ENCODE data around the gene RIMS1.
"Not testable (repeated sequence)": the region's sequence is repeated elsewhere in the genome, so short reads cannot be mapped to it uniquely, and the experiment has no call there.

The RIMS1 gene

GRCh38 chr6:72316675-72317380 is 430.5 kb downstream of the RIMS1 start:
- no peak for DNase-seq (ENCODE audit: low read depth in 2 of 3, low spot score in 2 of 3)

GRCh38 chr6:72321788-72322187 is 435.4 kb downstream of the RIMS1 start:
- no peak for DNase-seq (ENCODE audit: low read depth in 2 of 3, low spot score in 2 of 3)

- DNase-seq (ENCODE audit: low read depth in 2 of 3, low spot score in 2 of 3), result no peak
Observed at GRCh38 chr6:72322771-72323170, 436.4 kb downstream of the RIMS1 start.

GRCh38 chr6:72324591-72324990 is 438.2 kb downstream of the RIMS1 start:
- DNase-seq (ENCODE audit: low read depth in 2 of 3, low spot score in 2 of 3), result no peak

- no peak for DNase-seq (ENCODE audit: low read depth in 2 of 3, low spot score in 2 of 3)
Observed at GRCh38 chr6:72328775-72329174, 442.4 kb downstream of the RIMS1 start.

GRCh38 chr6:72335203-72335602 is 448.9 kb downstream of the RIMS1 start:
- DNase-seq (ENCODE audit: low read depth in 2 of 3, low spot score in 2 of 3), result not testable (repeated sequence)

- no peak for DNase-seq (ENCODE audit: low read depth in 2 of 3, low spot score in 2 of 3)
Observed at GRCh38 chr6:72348926-72349325, 462.6 kb downstream of the RIMS1 start.

- no peak for DNase-seq (ENCODE audit: low read depth in 2 of 3, low spot score in 2 of 3)
Observed at GRCh38 chr6:72350296-72350881, 464.0 kb downstream of the RIMS1 start.

- no peak for DNase-seq (ENCODE audit: low read depth in 2 of 3, low spot score in 2 of 3)
Observed at GRCh38 chr6:72363844-72364740, 477.7 kb downstream of the RIMS1 start.

- no peak for DNase-seq (ENCODE audit: low read depth in 2 of 3, low spot score in 2 of 3)
Observed at GRCh38 chr6:72365773-72366172, 479.4 kb downstream of the RIMS1 start.

GRCh38 chr6:72367439-72367838 is 481.1 kb downstream of the RIMS1 start:
- no peak for DNase-seq (ENCODE audit: low read depth in 2 of 3, low spot score in 2 of 3)

- DNase-seq (ENCODE audit: low read depth in 2 of 3, low spot score in 2 of 3), result no peak
Observed at GRCh38 chr6:72371473-72371872, 485.1 kb downstream of the RIMS1 start.

GRCh38 chr6:72374172-72374571 is 487.8 kb downstream of the RIMS1 start:
- DNase-seq (ENCODE audit: low read depth in 2 of 3, low spot score in 2 of 3), result no peak

GRCh38 chr6:72374857-72375256 is 488.5 kb downstream of the RIMS1 start:
- no peak for DNase-seq (ENCODE audit: low read depth in 2 of 3, low spot score in 2 of 3)

GRCh38 chr6:72376736-72377135 is 490.4 kb downstream of the RIMS1 start:
- no peak for DNase-seq (ENCODE audit: low read depth in 2 of 3, low spot score in 2 of 3)

- DNase-seq (ENCODE audit: low read depth in 2 of 3, low spot score in 2 of 3), result no peak
Observed at GRCh38 chr6:72381076-72381475, 494.7 kb downstream of the RIMS1 start.

- no peak for DNase-seq (ENCODE audit: low read depth in 2 of 3, low spot score in 2 of 3)
Observed at GRCh38 chr6:72382602-72383529, 496.5 kb downstream of the RIMS1 start.

GRCh38 chr6:72386324-72386723 is 500.0 kb downstream of the RIMS1 start:
- no peak for DNase-seq (ENCODE audit: low read depth in 2 of 3, low spot score in 2 of 3)

GRCh38 chr6:72389698-72390097 is 503.3 kb downstream of the RIMS1 start:
- no peak for DNase-seq (ENCODE audit: low read depth in 2 of 3, low spot score in 2 of 3)

- DNase-seq (ENCODE audit: low read depth in 2 of 3, low spot score in 2 of 3), result no peak
Observed at GRCh38 chr6:72390548-72390947, 504.2 kb downstream of the RIMS1 start.

GRCh38 chr6:72401865-72402264 is 515.5 kb downstream of the RIMS1 start:
- DNase-seq (ENCODE audit: low read depth in 2 of 3, low spot score in 2 of 3), result no peak
